Body of pancreas (tissue), 4 donors: ENCODE results near the gene PTPRN2. TPM values are rescaled to one million over a fixed set of nuclear protein-coding genes. Genes with fewer than 3 reads are reported as not detected.

Experiments
- ATAC-seq: fragments of 150-250 bp; one replicate; pipeline ENCODE4 v1.9.1; 2016
- DNase-seq, 4 donors: peaks; one replicate each; pipeline ENCODE4 v3.0.0-alpha.2; 2019
- H3K27ac ChIP-seq, 4 donors: fragments of 200-600 bp; sonication (generic); 1 replicate in 3 of 4; 2 replicates in 1 of 4; pipeline versions ENCODE4 v1.5.1 to v1.6.1; 2016 to 2019; ENCODE audit warnings: mild to moderate bottlenecking in 1 of 4, mixed read lengths in 1 of 4, moderate library complexity in 1 of 4
- H3K27me3 ChIP-seq, 2 donors: fragments of 200-600 bp; sonication (generic); one replicate each; pipeline ENCODE4 v1.6.0; 2016; ENCODE audit warnings: mild to moderate bottlenecking in 1 of 2
- H3K36me3 ChIP-seq, 2 donors: fragments of 200-600 bp; sonication (generic); replicated peaks in 1 of 2; 2 replicates each; pipeline ENCODE4 v1.5.1; 2016; ENCODE audit warnings: low read depth in 2 of 2; ENCODE audit not compliant: insufficient read depth in 1 of 2
- H3K4me1 ChIP-seq: fragments of 200-600 bp; sonication (generic); one replicate; pipeline ENCODE4 v1.6.0; 2016
- H3K4me3 ChIP-seq, 2 donors: fragments of 200-600 bp; sonication (generic); 1 replicate in 1 of 2; 2 replicates in 1 of 2; pipeline ENCODE4 v1.5.1; 2016 to 2019
- H3K9me3 ChIP-seq, 3 donors: fragments of 200-600 bp; sonication (generic); 1 replicate in 2 of 3; 2 replicates in 1 of 3; pipeline ENCODE4 v1.5.1; 2016
- CTCF ChIP-seq, 7 experiments: fragments of 450-650 bp in 4 of 7; fragments of 200-600 bp in 3 of 7; sonication (generic) in 3 of 7; IDR thresholded peaks; one replicate each; pipeline ENCODE4 v1.5.1; 2016 to 2019; ENCODE audit warnings: antibody characterized with exemption in 7 of 7
- POLR2A ChIP-seq, 3 donors: fragments of 450-650 bp; IDR thresholded peaks; one replicate each; pipeline ENCODE4 v1.6.1; 2016; ENCODE audit warnings: antibody characterized with exemption in 3 of 3, mild to moderate bottlenecking in 2 of 3
- WGBS, 2 donors: methylation state at CpG; one replicate each; pipeline ENCODE4 v1.1.5; 2017; 5-methylcytosine and 5-hydroxymethylcytosine counted together
- intact Hi-C: fragments of 100-400 bp; cut with DNase I; formaldehyde crosslinking; loops from one replicate; pipeline ENCODE4 v1.15.1; 2023
- total RNA-seq, 2 donors: library from RNA; depleted of rRNA; stranded (reverse); fragments of >200 nt; gene quantifications; one replicate each; pipeline ENCODE4 v1.1.0, GENCODE V29; 2016

Gene PTPRN2
- total RNA-seq, 2 donors from 2014 or later = 31.6 to 76.1 TPM

DNA sequence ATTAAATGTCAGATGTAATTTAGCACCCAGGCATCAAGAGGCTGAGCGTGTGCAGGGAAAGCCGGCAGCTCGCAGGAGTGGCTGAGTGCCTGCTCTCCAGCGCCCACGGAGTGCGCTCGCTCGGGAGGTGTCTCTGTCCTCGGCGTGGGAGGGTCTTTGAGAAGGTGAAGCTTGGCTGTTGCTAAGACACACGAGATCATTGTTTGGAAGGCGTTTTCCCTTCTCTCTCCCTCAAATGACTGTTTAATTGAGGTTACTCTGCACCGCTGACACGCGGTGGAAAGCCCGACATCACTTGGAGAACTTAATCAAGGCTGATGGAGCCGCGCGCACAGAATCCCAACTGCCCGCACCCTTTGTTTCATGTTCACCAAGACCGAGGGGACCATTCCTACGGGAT lies 836.2 kb downstream of the PTPRN2 start:
- no peak for TF ChIP-seq POLR2A (IDR thresholded peaks at IDR 0.05)
- no peak for TF ChIP-seq CTCF (IDR thresholded peaks at IDR 0.05)
- ATAC-seq (no peak), DNase-seq (no peak)
- Histone ChIP-seq H3K9me3 (no peaks in the 10 kb centered on the region), H3K36me3 (no peaks in the 10 kb centered on the region), H3K27ac (no peak overlapping the region), H3K4me1 (no peaks in the 10 kb centered on the region), H3K27me3 (no peaks in the 10 kb centered on the region), H3K4me3 (no peak overlapping the region)
- intact Hi-C loops = no loop called here
- WGBS, 2 donors = 87 to 89% methylated on average over 22 of the region's 22 CpGs

GRCh38 chr7:157750291-157750690 lies 837.3 kb downstream of the PTPRN2 start:
- TF ChIP-seq CTCF (IDR thresholded peaks at IDR 0.05) (no peak), POLR2A (IDR thresholded peaks at IDR 0.05) (no peak)
- H3K9me3 ChIP-seq = no peaks in the 10 kb centered on the region
- no peak for ATAC-seq
- no peak for DNase-seq
- 71 to 80% methylated on average over 5 to 6 of the region's 6 CpGs for whole genome bisulfite sequencing, 2 donors
- H3K4me3 ChIP-seq = no peak overlapping the region
- no peaks in the 10 kb centered on the region for H3K4me1 ChIP-seq
- no peaks in the 10 kb centered on the region for H3K36me3 ChIP-seq
- no peaks in the 10 kb centered on the region for H3K27me3 ChIP-seq
- no peak overlapping the region for H3K27ac ChIP-seq
- intact Hi-C loops = no loop called here

GRCh38 chr7:157745721-157746709 lies 841.6 kb downstream of the PTPRN2 start:
- no peak for TF ChIP-seq POLR2A (IDR thresholded peaks at IDR 0.05)
- TF ChIP-seq CTCF (IDR thresholded peaks at IDR 0.05) = no peak
- ATAC-seq (no peak), DNase-seq (no peak)
- H3K27me3 ChIP-seq = no peaks in the 10 kb centered on the region
- H3K36me3 ChIP-seq = no peaks in the 10 kb centered on the region
- 87 to 88% methylated on average over 13 to 25 of the region's 25 CpGs for WGBS, 2 donors
- H3K4me3 ChIP-seq = no peak overlapping the region
- H3K27ac ChIP-seq = no peak overlapping the region
- H3K9me3 ChIP-seq = no peaks in the 10 kb centered on the region
- intact Hi-C loops = no loop called here
- no peaks in the 10 kb centered on the region for H3K4me1 ChIP-seq

DNA sequence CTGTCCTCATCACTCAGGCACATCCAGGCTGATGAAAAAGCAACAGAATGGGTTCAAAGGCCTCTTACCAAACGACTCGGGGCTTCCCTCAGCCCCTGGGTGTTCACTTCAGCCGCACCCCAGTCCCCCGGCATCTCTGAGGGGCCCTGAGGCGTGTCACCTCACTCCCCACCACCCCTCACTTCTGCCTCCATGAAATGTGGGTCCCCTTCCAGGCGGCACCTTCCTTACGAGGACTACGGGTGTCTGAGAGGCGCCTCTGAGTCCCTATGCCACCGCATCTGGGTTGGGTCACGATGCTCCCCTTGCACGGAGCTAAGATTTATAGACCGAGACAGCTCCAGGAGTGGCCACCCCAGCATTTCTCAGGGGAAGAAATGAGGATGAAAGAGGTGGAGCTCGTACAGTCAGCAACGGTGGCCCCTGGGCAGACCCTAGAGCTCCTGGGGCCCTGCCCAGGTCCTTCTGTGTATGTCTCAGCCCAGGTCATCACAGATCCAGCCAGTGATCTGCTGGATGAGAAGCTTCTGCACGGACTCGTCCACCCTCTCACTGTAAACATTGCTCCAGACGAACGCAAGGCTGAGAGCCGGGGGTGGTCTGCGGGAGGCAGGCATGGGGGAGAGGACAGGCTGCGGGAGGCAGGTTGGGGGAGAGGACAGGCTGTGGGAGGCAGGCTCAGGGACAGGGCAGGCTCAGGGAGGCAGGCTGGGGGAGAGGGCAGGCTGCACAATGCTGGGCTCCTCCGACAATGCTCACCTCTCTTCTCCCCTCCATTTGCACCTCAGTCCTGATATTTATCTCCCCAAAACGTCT lies 842.6 kb downstream of the PTPRN2 start:
- WGBS, 2 donors = 84 to 89% methylated on average over 20 to 24 of the region's 24 CpGs
- no peak for TF ChIP-seq CTCF (IDR thresholded peaks at IDR 0.05)
- no peak for TF ChIP-seq POLR2A (IDR thresholded peaks at IDR 0.05)
- ATAC-seq (no peak), DNase-seq (no peak)
- Histone ChIP-seq H3K36me3 (no peaks in the 10 kb centered on the region), H3K27ac (no peak overlapping the region), H3K9me3 (no peaks in the 10 kb centered on the region), H3K4me1 (no peaks in the 10 kb centered on the region), H3K27me3 (no peaks in the 10 kb centered on the region), H3K4me3 (no peak overlapping the region)
- intact Hi-C loops = no loop called here
